Keratinocyte (primary cell): Measurements from ENCODE around the gene PPFIBP2. TPM values are rescaled to one million over a fixed set of nuclear protein-coding genes. Genes with fewer than 3 reads are reported as not detected.

Source experiments
- DNase-seq: peaks from one replicate; pipeline ENCODE4 v3.0.0-alpha.2; 2011; ENCODE audit warnings: low read depth, missing footprints, low spot score
- FAIRE-seq: peaks from 2 replicates; lab custom pipeline; 2011; peaks lifted over from hg19 to GRCh38; lab: Jason Lieb, UNC
- H2AFZ ChIP-seq: 2 replicates; pipeline ENCODE4 v1.6.0; 2012; ENCODE audit warnings: low read length, control low read depth, inconsistent platforms; ENCODE audit not compliant: control insufficient read depth
- H3K27ac ChIP-seq: 2 replicates; pipeline ENCODE4 v1.5.1; 2011; ENCODE audit warnings: low read length; ENCODE audit not compliant: control insufficient read depth, insufficient read depth
- H3K27me3 ChIP-seq: 3 replicates; pipeline ENCODE4 v1.6.0; 2011; ENCODE audit warnings: low read length; ENCODE audit not compliant: control insufficient read depth, insufficient read depth; ENCODE audit errors: extremely low read depth
- H3K36me3 ChIP-seq, 2 experiments: 2 replicates in 1 of 2; 3 replicates in 1 of 2; pipeline ENCODE4 v1.5.1; 2011; ENCODE audit warnings: low read length in 2 of 2, mild to moderate bottlenecking in 1 of 2; ENCODE audit not compliant: control insufficient read depth in 2 of 2, insufficient read depth in 2 of 2; ENCODE audit errors: extremely low read depth in 1 of 2
- H3K4me1 ChIP-seq: 3 replicates; pipeline ENCODE4 v1.5.1; 2011; ENCODE audit warnings: low read length; ENCODE audit not compliant: control insufficient read depth, insufficient read depth; ENCODE audit errors: extremely low read depth
- H3K4me2 ChIP-seq: 3 replicates; pipeline ENCODE4 v1.6.0; 2011; ENCODE audit warnings: low read depth, low read length; ENCODE audit not compliant: control insufficient read depth, insufficient read depth; ENCODE audit errors: extremely low read depth
- H3K4me3 ChIP-seq, 3 experiments: fragments of 200-600 bp in 1 of 3; sonication (generic) in 1 of 3; 2 replicates in 2 of 3; 3 replicates in 1 of 3; pipeline ENCODE4 v1.5.1; 2011 to 2016; ENCODE audit warnings: low read length in 3 of 3, mild to moderate bottlenecking in 3 of 3, control low read depth in 2 of 3, inconsistent platforms in 1 of 3, low read depth in 1 of 3, mixed read lengths in 1 of 3, mixed run types in 1 of 3, moderate library complexity in 1 of 3; ENCODE audit not compliant: control insufficient read depth in 2 of 3, insufficient read depth in 2 of 3; ENCODE audit errors: extremely low read depth in 1 of 3
- H3K79me2 ChIP-seq: 2 replicates; pipeline ENCODE4 v1.6.0; 2012; ENCODE audit warnings: low read length; ENCODE audit not compliant: control insufficient read depth, insufficient read depth
- H3K9ac ChIP-seq: 3 replicates; pipeline ENCODE4 v1.6.0; 2011; ENCODE audit warnings: low read length; ENCODE audit not compliant: control insufficient read depth, insufficient read depth; ENCODE audit errors: extremely low read depth
- H3K9me1 ChIP-seq: 3 replicates; pipeline ENCODE4 v1.6.0; 2011; ENCODE audit warnings: low read length; ENCODE audit not compliant: control insufficient read depth, insufficient read depth; ENCODE audit errors: extremely low read depth
- H3K9me3 ChIP-seq: 2 replicates; pipeline ENCODE4 v1.5.1; 2012; ENCODE audit warnings: low read depth, low read length; ENCODE audit not compliant: control insufficient read depth
- H4K20me1 ChIP-seq: 3 replicates; pipeline ENCODE4 v1.6.0; 2011; ENCODE audit warnings: low read length; ENCODE audit not compliant: control insufficient read depth, insufficient read depth; ENCODE audit errors: extremely low read depth
- CTCF ChIP-seq, 3 experiments: IDR thresholded peaks in 1 of 3; conservative IDR thresholded peaks in 1 of 3; optimal IDR thresholded peaks in 1 of 3; 2 replicates in 2 of 3; 3 replicates in 1 of 3; pipeline versions ENCODE3 to v1.5.1; 2011; ENCODE audit warnings: low read length in 3 of 3, mild to moderate bottlenecking in 3 of 3, moderate library complexity in 2 of 3, control low read depth in 1 of 3, inconsistent platforms in 1 of 3; ENCODE audit not compliant: insufficient read depth in 2 of 3; ENCODE audit errors: extremely low read depth in 1 of 3
- EZH2 ChIP-seq: IDR thresholded peaks from one replicate; pipeline ENCODE4 v1.6.1; 2012; ENCODE audit warnings: inconsistent platforms, mild to moderate bottlenecking, low read length, moderate library complexity
- dilution Hi-C: fragments of 300-500 bp; cut with MboI; formaldehyde crosslinking; loops from one replicate; pipeline ENCODE4 v1.7.0; 2020; ENCODE audit warnings: low sequenced_read_pairs; ENCODE audit not compliant: extremely low pct_ligation_motif_present
- polyA plus RNA-seq, 5 experiments: library from polyadenylated mRNA; depleted of rRNA in 3 of 5; stranded (reverse) in 3 of 5; stranded (forward) in 1 of 5; unstranded in 1 of 5; fragments of >200 nt; gene quantifications; 1 replicate in 1 of 5; 2 replicates in 3 of 5; 3 replicates in 1 of 5; pipeline versions ENCODE4 v1.2.1 to v1.2.3, GENCODE V29; 2011 to 2012; ENCODE audit warnings: missing spikeins in 2 of 5, low read depth in 1 of 5, low replicate concordance in 1 of 5

PPFIBP2 gene
- polyA plus RNA-seq, 1 donor (not counting 4 experiments of a cell fraction or from before 2014, with no cell fraction given): 11.0 TPM

GRCh38 chr11:7540830-7541555 is 27.2 kb downstream of the PPFIBP2 start:
- Histone ChIP-seq H3K4me3 (no peak overlapping the region), H3K27ac (no peak overlapping the region), H3K4me2 (no peak overlapping the region), H4K20me1 (no peaks in the 10 kb centered on the region), H2AFZ (no peak overlapping the region), H3K9ac (no peak overlapping the region), H3K9me3 (no peaks in the 10 kb centered on the region), H3K79me2 (no peaks in the 10 kb centered on the region), H3K27me3 (peaks cover 19% of the 10 kb centered on the region), H3K36me3 (no peaks in the 10 kb centered on the region), H3K4me1 (peaks cover 7% of the 10 kb centered on the region), H3K9me1 (no peaks in the 10 kb centered on the region)
- no peak for DNase-seq
- no peak for FAIRE-seq
- no peak for TF ChIP-seq EZH2
- no peak for TF ChIP-seq CTCF (optimal IDR thresholded peaks at IDR 0.05 in 1 of 3, IDR thresholded peaks at IDR 0.05 in 1 of 3, conservative IDR thresholded peaks at IDR 0.05 in 1 of 3; ENCODE audit: extremely low read depth in 1 of 3, insufficient read depth in 2 of 3, low read length in 3 of 3)
- dilution Hi-C loops: no loop called here

GRCh38 chr11:7543302-7543701 is 29.5 kb downstream of the PPFIBP2 start:
- Histone ChIP-seq H3K9ac (no peak overlapping the region), H3K4me3 (no peak overlapping the region), H3K79me2 (no peaks in the 10 kb centered on the region), H3K4me1 (peaks cover 21% of the 10 kb centered on the region), H2AFZ (no peak overlapping the region), H3K36me3 (no peaks in the 10 kb centered on the region), H4K20me1 (no peaks in the 10 kb centered on the region), H3K27ac (no peak overlapping the region), H3K9me3 (no peaks in the 10 kb centered on the region), H3K9me1 (no peaks in the 10 kb centered on the region), H3K4me2 (no peak overlapping the region), H3K27me3 (peaks cover 5% of the 10 kb centered on the region)
- no peak for DNase-seq
- dilution Hi-C loops: no loop called here
- no peak for FAIRE-seq
- TF ChIP-seq CTCF (optimal IDR thresholded peaks at IDR 0.05 in 1 of 3, IDR thresholded peaks at IDR 0.05 in 1 of 3, conservative IDR thresholded peaks at IDR 0.05 in 1 of 3; ENCODE audit: extremely low read depth in 1 of 3, insufficient read depth in 2 of 3, low read length in 3 of 3) (no peak), EZH2 (no peak)
